Ishikawa (cell line): ENCODE results near the gene AADACL4.
A peak's percentile ranks its signal among the peaks of the same experiment; 100 is the strongest.

ENCODE experiments used
- CEBPB ChIP-seq: IDR thresholded peaks from 2 replicates; pipeline ENCODE4 v1.6.1; 2012
- CREB1 ChIP-seq: IDR thresholded peaks from 2 replicates; pipeline ENCODE4 v1.6.1; 2012; ENCODE audit warnings: low read depth
- EGR1 ChIP-seq: IDR thresholded peaks from 2 replicates; pipeline ENCODE4 v1.6.1; 2012
- FOXM1 ChIP-seq: IDR thresholded peaks from 2 replicates; pipeline ENCODE4 v1.6.1; 2012; ENCODE audit warnings: low read depth, borderline replicate concordance
- NFIC ChIP-seq: IDR thresholded peaks from 2 replicates; pipeline ENCODE4 v1.6.1; 2012
- RAD21 ChIP-seq: IDR thresholded peaks from 2 replicates; pipeline ENCODE4 v1.6.1; 2012; ENCODE audit warnings: low read depth
- TAF1 ChIP-seq: IDR thresholded peaks from 2 replicates; pipeline ENCODE4 v1.6.1; 2012; ENCODE audit warnings: low read depth, mild to moderate bottlenecking
- TCF12 ChIP-seq: IDR thresholded peaks from 2 replicates; pipeline ENCODE4 v1.6.1; 2012; ENCODE audit warnings: low read depth
- TEAD4 ChIP-seq: IDR thresholded peaks from 2 replicates; pipeline ENCODE4 v1.6.1; 2012
- USF1 ChIP-seq: IDR thresholded peaks from 2 replicates; pipeline ENCODE4 v1.6.1; 2012
- YY1 ChIP-seq: IDR thresholded peaks from 2 replicates; pipeline ENCODE4 v1.6.1; 2012; ENCODE audit warnings: low read depth
- ZBTB7A ChIP-seq: IDR thresholded peaks from 2 replicates; pipeline ENCODE4 v1.6.1; 2012; ENCODE audit warnings: low read depth
- TF ChIP-seq, protein P1 (sequence below): IDR thresholded peaks from 2 replicates; pipeline ENCODE4 v1.6.1; 2012
- TF ChIP-seq, protein P2 (sequence below): IDR thresholded peaks from 2 replicates; pipeline ENCODE4 v1.6.1; 2012; ENCODE audit warnings: low read depth, mild to moderate bottlenecking

The AADACL4 gene

DNA sequence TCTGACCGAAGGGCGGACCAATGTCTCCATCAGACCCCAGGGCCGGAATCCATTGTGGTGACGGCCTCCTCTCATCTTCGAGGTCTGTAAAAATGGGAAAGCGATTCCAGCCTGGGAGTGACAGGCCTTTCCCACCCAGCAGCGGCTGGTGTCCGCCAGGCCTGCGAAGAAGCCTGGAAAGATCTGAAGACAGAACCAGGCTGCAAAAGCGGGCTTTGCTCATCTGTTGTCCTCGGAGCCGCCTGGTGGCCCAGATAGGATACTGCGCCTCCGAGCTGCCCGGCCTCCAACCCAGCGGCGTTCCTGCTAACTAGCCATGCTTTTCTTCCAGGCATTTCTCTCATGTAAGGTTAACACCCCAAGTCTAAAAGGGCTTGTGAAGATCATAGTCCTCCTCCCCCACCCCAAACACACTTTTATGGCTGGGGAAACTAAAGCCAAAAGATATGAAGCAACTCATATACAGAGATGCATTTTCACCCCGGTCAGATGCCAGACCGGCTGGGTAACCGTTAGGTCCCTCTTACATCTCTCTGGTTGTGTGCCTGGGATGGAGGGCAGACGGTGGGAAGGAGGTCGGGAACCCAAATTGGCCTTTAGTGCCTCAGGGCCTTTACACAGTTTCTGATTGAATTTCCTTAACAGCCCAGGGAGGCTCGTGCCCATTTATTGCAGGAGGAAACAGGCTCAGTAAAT is 23.9 kb upstream of the AADACL4 start:
- TF ChIP-seq FOXM1 (no peak; the same call in 1 of the 2 replicates), TAF1 (no peak), TEAD4 (no peak), TCF12 (0 out of 2 replicates have a peak, but pooled peaks have one; percentile 31), RAD21 (peak; percentile 97), CREB1 (no peak), CEBPB (no peak), ZBTB7A (no peak), YY1 (no peak), EGR1 (no peak), USF1 (no peak)
- TF ChIP-seq, protein P1, sequence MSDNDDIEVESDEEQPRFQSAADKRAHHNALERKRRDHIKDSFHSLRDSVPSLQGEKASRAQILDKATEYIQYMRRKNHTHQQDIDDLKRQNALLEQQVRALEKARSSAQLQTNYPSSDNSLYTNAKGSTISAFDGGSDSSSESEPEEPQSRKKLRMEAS: peak; percentile 23; the same call in 1 of the 2 replicates
- TF ChIP-seq, protein P2, sequence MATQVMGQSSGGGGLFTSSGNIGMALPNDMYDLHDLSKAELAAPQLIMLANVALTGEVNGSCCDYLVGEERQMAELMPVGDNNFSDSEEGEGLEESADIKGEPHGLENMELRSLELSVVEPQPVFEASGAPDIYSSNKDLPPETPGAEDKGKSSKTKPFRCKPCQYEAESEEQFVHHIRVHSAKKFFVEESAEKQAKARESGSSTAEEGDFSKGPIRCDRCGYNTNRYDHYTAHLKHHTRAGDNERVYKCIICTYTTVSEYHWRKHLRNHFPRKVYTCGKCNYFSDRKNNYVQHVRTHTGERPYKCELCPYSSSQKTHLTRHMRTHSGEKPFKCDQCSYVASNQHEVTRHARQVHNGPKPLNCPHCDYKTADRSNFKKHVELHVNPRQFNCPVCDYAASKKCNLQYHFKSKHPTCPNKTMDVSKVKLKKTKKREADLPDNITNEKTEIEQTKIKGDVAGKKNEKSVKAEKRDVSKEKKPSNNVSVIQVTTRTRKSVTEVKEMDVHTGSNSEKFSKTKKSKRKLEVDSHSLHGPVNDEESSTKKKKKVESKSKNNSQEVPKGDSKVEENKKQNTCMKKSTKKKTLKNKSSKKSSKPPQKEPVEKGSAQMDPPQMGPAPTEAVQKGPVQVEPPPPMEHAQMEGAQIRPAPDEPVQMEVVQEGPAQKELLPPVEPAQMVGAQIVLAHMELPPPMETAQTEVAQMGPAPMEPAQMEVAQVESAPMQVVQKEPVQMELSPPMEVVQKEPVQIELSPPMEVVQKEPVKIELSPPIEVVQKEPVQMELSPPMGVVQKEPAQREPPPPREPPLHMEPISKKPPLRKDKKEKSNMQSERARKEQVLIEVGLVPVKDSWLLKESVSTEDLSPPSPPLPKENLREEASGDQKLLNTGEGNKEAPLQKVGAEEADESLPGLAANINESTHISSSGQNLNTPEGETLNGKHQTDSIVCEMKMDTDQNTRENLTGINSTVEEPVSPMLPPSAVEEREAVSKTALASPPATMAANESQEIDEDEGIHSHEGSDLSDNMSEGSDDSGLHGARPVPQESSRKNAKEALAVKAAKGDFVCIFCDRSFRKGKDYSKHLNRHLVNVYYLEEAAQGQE: no peak

DNA sequence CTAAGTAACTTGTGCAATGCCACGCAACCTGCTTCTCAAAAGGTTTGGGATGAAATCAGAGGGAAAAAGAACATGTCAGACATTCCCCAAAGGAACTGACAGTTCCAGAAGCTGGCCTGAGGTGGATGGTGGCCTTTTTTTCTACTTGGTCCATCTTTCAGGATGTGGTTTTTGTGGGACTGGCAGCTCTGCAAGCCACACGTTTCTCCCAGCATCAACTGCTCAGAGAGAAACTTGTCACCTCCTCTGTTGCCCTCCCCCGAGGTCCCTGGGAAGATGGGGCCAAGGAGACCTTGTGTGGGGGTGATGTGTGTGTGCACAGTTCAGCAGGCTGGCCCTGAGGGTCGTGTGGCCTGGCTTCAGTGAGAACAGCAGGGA is 23.4 kb upstream of the AADACL4 start:
- TF ChIP-seq TEAD4 (no peak), TAF1 (no peak), USF1 (no peak), NFIC (no peak), ZBTB7A (no peak), CREB1 (no peak), RAD21 (no peak), FOXM1 (no peak), EGR1 (no peak), CEBPB (no peak)
- TF ChIP-seq, protein P1: no peak
- TF ChIP-seq, protein P2: no peak

DNA sequence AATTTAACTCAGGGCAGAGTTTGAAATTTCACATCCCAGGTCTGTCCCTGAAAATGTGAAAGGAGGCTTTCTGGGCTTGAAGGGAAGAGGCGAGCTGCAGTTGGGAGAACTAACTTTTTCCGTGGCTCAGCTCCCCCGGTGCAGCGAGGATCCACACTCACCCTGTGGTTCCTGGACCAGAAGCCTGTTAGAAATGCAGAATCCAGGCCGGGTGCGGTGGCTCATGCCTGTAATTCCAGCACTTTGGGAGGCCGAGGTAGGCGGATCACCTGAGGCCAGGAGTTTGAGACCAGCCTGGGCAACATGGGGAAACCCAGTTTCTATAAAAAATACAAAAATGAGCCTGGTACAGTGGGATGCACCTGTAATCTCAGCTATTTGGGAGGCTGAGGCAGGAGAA is 23.0 kb upstream of the AADACL4 start:
- TF ChIP-seq, protein P2: no peak
- TF ChIP-seq USF1: no peak
- TF ChIP-seq CREB1: no peak
- no peak for TF ChIP-seq TCF12
- no peak for TF ChIP-seq YY1
- no peak for TF ChIP-seq TAF1
- TF ChIP-seq EGR1: no peak
- TF ChIP-seq TEAD4: no peak
- TF ChIP-seq, protein P1: no peak
